HepG2 (cell line): Measurements from ENCODE around the gene LEPR. TPM values are rescaled to one million over a fixed set of nuclear protein-coding genes. Genes with fewer than 3 reads are reported as not detected.

Experiments
- ATAC-seq: fragments of 200-7000 bp; cut with Tn5 transposase; 3 replicates; pipeline ENCODE4 v1.9.1; 2020; ENCODE audit warnings: mild to moderate bottlenecking, moderate library complexity
- BruUV-seq: library from RNA; stranded (reverse); fragments of 400-500 nt; replicated peaks from 2 replicates; lab custom pipeline; 2021; lab: Mats Ljungman, UMichigan
- CTCF ChIA-PET: fragments of 300-600 bp; formaldehyde crosslinking; extraction: SDS; loops from one replicate; lab custom pipeline; 2021; ENCODE audit warnings: low total read pairs, inconsistent platforms, low intra/inter-chr PET ratio; lab: Yijun Ruan, JAX
- POLR2A ChIA-PET: fragments of 350-600 bp; sonication (Branson Sonifier 250); formaldehyde crosslinking; loops from one replicate; lab custom pipeline; 2020; ENCODE audit warnings: antibody characterized with exemption, inconsistent platforms; lab: Yijun Ruan, JAX
- DNase-seq: peaks from one replicate; pipeline ENCODE4 v3.0.0-alpha.2; 2015; ENCODE audit warnings: low spot score
- FAIRE-seq: peaks from 3 replicates; lab custom pipeline; 2011; peaks lifted over from hg19 to GRCh38; lab: Jason Lieb, UNC
- H2AFZ ChIP-seq: one replicate; pipeline ENCODE4 v1.6.1; 2011; ENCODE audit warnings: low read length, inconsistent platforms
- H3K27ac ChIP-seq: fragments of 300-600 bp; 3 replicates; pipeline ENCODE4 v1.8.0; 2011; ENCODE audit warnings: mixed run types, mild to moderate bottlenecking, mixed read lengths, low read length, inconsistent platforms; ENCODE audit not compliant: insufficient read depth; ENCODE audit errors: extremely low read length
- H3K27me3 ChIP-seq, 2 experiments: fragments of 200-600 bp in 1 of 2; 2 replicates in 1 of 2; 3 replicates in 1 of 2; pipeline versions ENCODE4 v1.6.0 to v1.8.0; 2011; ENCODE audit warnings: low read length in 2 of 2, mild to moderate bottlenecking in 2 of 2, moderate library complexity in 2 of 2, inconsistent platforms in 1 of 2; ENCODE audit not compliant: insufficient read depth in 2 of 2, control insufficient read depth in 1 of 2
- H3K36me3 ChIP-seq, 2 experiments: fragments of 200-600 bp in 1 of 2; replicated peaks in 1 of 2; 2 replicates in 1 of 2; 3 replicates in 1 of 2; pipeline versions ENCODE4 v1.5.1 to v1.8.0; 2011; ENCODE audit warnings: low read length in 2 of 2, inconsistent platforms in 1 of 2; ENCODE audit not compliant: insufficient read depth in 2 of 2, control insufficient read depth in 1 of 2
- H3K4me1 ChIP-seq: 2 replicates; pipeline ENCODE4 v1.5.1; 2012; ENCODE audit warnings: low read length, inconsistent platforms; ENCODE audit not compliant: insufficient read depth
- H3K4me2 ChIP-seq: 2 replicates; pipeline ENCODE4 v1.6.0; 2011; ENCODE audit warnings: low read depth, low read length, inconsistent platforms
- H3K4me3 ChIP-seq, 3 experiments: fragments of 200-600 bp in 1 of 3; sonication (generic), shearing (Covaris generic) in 1 of 3; replicated peaks in 1 of 3; 2 replicates each; pipeline ENCODE4 v1.5.1; 2011 to 2016; ENCODE audit warnings: low read length in 3 of 3, inconsistent platforms in 2 of 3, low read depth in 2 of 3, mild to moderate bottlenecking in 2 of 3, control low read depth in 1 of 3, mixed read lengths in 1 of 3; ENCODE audit not compliant: insufficient read depth in 1 of 3
- H3K79me2 ChIP-seq: one replicate; pipeline ENCODE4 v1.6.1; 2011; ENCODE audit warnings: low read length, inconsistent platforms; ENCODE audit not compliant: insufficient read depth
- H3K9ac ChIP-seq: 2 replicates; pipeline ENCODE4 v1.6.0; 2011; ENCODE audit warnings: mild to moderate bottlenecking, low read depth, low read length, inconsistent platforms; ENCODE audit not compliant: insufficient read depth
- H3K9me3 ChIP-seq: 2 replicates; pipeline ENCODE4 v1.5.1; 2012; ENCODE audit warnings: mild to moderate bottlenecking, low read length
- H4K20me1 ChIP-seq: 2 replicates; pipeline ENCODE4 v1.6.0; 2011; ENCODE audit warnings: inconsistent platforms, mild to moderate bottlenecking, low read length, moderate library complexity; ENCODE audit not compliant: insufficient read depth
- ERF ChIP-seq: IDR thresholded peaks from 2 replicates; pipeline ENCODE4 v1.6.1; 2018; ENCODE audit warnings: missing biosample characterization, missing genetic modification reagents
- ESRRA ChIP-seq: sonication (generic); formaldehyde crosslinking; IDR thresholded peaks from 2 replicates; pipeline ENCODE4 v1.5.1; 2020; ENCODE audit warnings: mild to moderate bottlenecking, low read depth, missing genetic modification reagents
- EZH2 ChIP-seq: conservative IDR thresholded peaks from 2 replicates; pipeline ENCODE4 v1.6.1; 2012; ENCODE audit warnings: mild to moderate bottlenecking, low read depth, low read length, moderate library complexity
- KDM6A ChIP-seq: IDR thresholded peaks from 2 replicates; pipeline ENCODE4 v1.6.1; 2016; ENCODE audit warnings: low read depth
- NBN ChIP-seq: fragments of 450-650 bp; conservative IDR thresholded peaks from 2 replicates; pipeline ENCODE4 v1.6.1; 2017
- NRL ChIP-seq: sonication (generic); formaldehyde crosslinking; IDR thresholded peaks from 2 replicates; pipeline ENCODE4 v1.5.0; 2020; ENCODE audit warnings: missing genetic modification reagents, mild to moderate bottlenecking, moderate library complexity, borderline replicate concordance
- RARG ChIP-seq: sonication (generic); formaldehyde crosslinking; IDR thresholded peaks from 2 replicates; pipeline ENCODE4 v1.4.0; 2020; ENCODE audit warnings: low read depth, mild to moderate bottlenecking, missing genetic modification reagents
- SMYD3 ChIP-seq: sonication (generic); formaldehyde crosslinking; IDR thresholded peaks from 2 replicates; pipeline ENCODE4 v1.8.1; 2023; ENCODE audit warnings: mild to moderate bottlenecking, missing genetic modification reagents
- SP5 ChIP-seq: IDR thresholded peaks from 2 replicates; pipeline ENCODE4 v1.6.1; 2016; ENCODE audit warnings: low read depth, borderline replicate concordance
- TCF7L2 ChIP-seq: IDR thresholded peaks from 2 replicates; pipeline ENCODE4 v1.6.1; 2011; ENCODE audit warnings: mild to moderate bottlenecking, low read depth, low read length, moderate library complexity
- ZEB1 ChIP-seq: IDR thresholded peaks from 2 replicates; pipeline ENCODE4 v1.6.1; 2012; ENCODE audit warnings: mild to moderate bottlenecking, low read depth, inconsistent platforms; ENCODE audit not compliant: insufficient replicate concordance
- ZNF10 ChIP-seq: sonication (generic); formaldehyde crosslinking; IDR thresholded peaks from 2 replicates; pipeline ENCODE4 v1.4.0; 2020; ENCODE audit warnings: mild to moderate bottlenecking, low read depth, missing genetic modification reagents, borderline replicate concordance
- ZNF30 ChIP-seq: sonication (generic); formaldehyde crosslinking; IDR thresholded peaks from 2 replicates; pipeline ENCODE4 v1.5.0; 2020; ENCODE audit warnings: mild to moderate bottlenecking, missing genetic modification reagents
- ZNF317 ChIP-seq: sonication (generic); formaldehyde crosslinking; IDR thresholded peaks from 2 replicates; pipeline ENCODE4 v1.5.0; 2020; ENCODE audit warnings: mild to moderate bottlenecking, missing genetic modification reagents
- ZNF724P ChIP-seq: sonication (generic); formaldehyde crosslinking; IDR thresholded peaks from 2 replicates; pipeline ENCODE4 v1.8.0; 2022; ENCODE audit warnings: missing genetic modification reagents, borderline replicate concordance
- ZSCAN22 ChIP-seq: sonication (generic); formaldehyde crosslinking; IDR thresholded peaks from 2 replicates; pipeline ENCODE4 v1.4.0; 2020; ENCODE audit warnings: mild to moderate bottlenecking, missing genetic modification reagents
- WGBS: methylation state at CpG from one replicate; pipeline ENCODE4 v1.1.6; 2017; ENCODE audit warnings: low lambda C conversion rate; 5-methylcytosine and 5-hydroxymethylcytosine counted together
- in situ Hi-C: cut with HindIII; loops from 2 replicates; pipeline ENCODE4 v1.10.0; 2017; ENCODE audit warnings: low pct_unique_long_range_greater_than_20kb; ENCODE audit not compliant: extremely low pct_ligation_motif_present
- intact Hi-C: fragments of 100-400 bp; cut with micrococcal nuclease; formaldehyde crosslinking; loops from one replicate; pipeline ENCODE4 v1.10.0; 2022; ENCODE audit not compliant: unreplicated experiment
- polyA plus RNA-seq, 8 experiments: library from polyadenylated mRNA; depleted of rRNA in 3 of 8; stranded (reverse) in 7 of 8; unstranded in 1 of 8; fragments of >200 nt; fragmentation: Illumina TruSeq in 4 of 8; extraction: Trizol in 4 of 8; gene quantifications; 2 replicates each; pipeline versions ENCODE4 v1.2.1 to v1.2.3, GENCODE V29; 2011 to 2016; ENCODE audit warnings: low read depth in 4 of 8, missing spikeins in 1 of 8, mixed read lengths in 1 of 8; ENCODE audit not compliant: insufficient read depth in 1 of 8
- total RNA-seq, 5 experiments: library from RNA; depleted of rRNA; stranded (reverse); fragments of >200 nt; fragmentation: Illumina TruSeq; extraction: Trizol; gene quantifications; 2 replicates each; pipeline ENCODE4 v1.2.3, GENCODE V29; 2016; ENCODE audit warnings: low read depth in 1 of 5
- TF ChIP-seq, protein P1 (sequence below): IDR thresholded peaks from 2 replicates; pipeline ENCODE4 v1.6.1; 2016; ENCODE audit warnings: missing compliant biosample characterization, missing genetic modification reagents, borderline replicate concordance
- TF ChIP-seq, protein P2 (sequence below), 2 experiments: fragments of 450-650 bp in 1 of 2; sonication (generic) in 1 of 2; formaldehyde crosslinking; IDR thresholded peaks; 2 replicates each; pipeline versions ENCODE4 v1.5.0 to v1.8.0; 2020 to 2022; ENCODE audit warnings: mild to moderate bottlenecking in 1 of 2, missing genetic modification reagents in 1 of 2
- TF ChIP-seq, protein P3 (sequence below): sonication (generic); formaldehyde crosslinking; IDR thresholded peaks from 2 replicates; pipeline ENCODE4 v1.4.0; 2020; ENCODE audit warnings: low read depth, mild to moderate bottlenecking, missing genetic modification reagents

LEPR gene
- total and polyA plus RNA-seq, 2 of the 13 experiments (the other 11 are each of a cell fraction or from before 2014, with no cell fraction given) = 0.60 to 1.7 TPM

DNA sequence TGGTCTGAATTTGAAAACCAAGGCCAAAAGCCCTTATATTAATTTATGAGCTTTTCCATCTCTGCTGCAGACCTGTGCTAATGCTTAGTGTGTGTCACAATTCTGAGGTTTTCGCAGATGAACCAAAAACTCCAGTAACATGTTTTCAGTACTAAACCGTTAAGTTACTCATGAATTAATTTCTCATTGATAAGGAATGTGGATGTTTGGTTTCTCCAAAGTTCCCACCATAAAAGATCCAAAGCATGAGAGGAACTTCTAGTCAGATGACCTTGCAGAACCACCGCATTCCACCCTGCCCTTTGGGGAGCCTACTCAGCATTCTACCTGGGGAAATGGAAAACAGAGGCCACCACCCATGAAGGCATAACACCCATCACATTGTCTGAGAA lies 7.5 kb upstream of the LEPR start:
- in situ Hi-C loops (loop anchor here (10.0 kb wide), 1 partner anchor 158 kb away; no protein-coding TSS in a partner anchor), intact Hi-C loops (no loop called here)
- CTCF ChIA-PET = no interaction called here
- Histone ChIP-seq H3K4me1 (peaks cover 20% of the 10 kb centered on the region), H3K9ac (no peak overlapping the region), H3K9me3 (no peaks in the 10 kb centered on the region), H3K36me3 (no peaks in the 10 kb centered on the region), H3K4me2 (no peak overlapping the region), H3K27me3 (no peaks in the 10 kb centered on the region), H3K4me3 (no peak overlapping the region), H3K79me2 (no peaks in the 10 kb centered on the region), H3K27ac (no peak overlapping the region), H2AFZ (no peak overlapping the region), H4K20me1 (no peaks in the 10 kb centered on the region)
- POLR2A ChIA-PET = no interaction called here
- FAIRE-seq (no peak), ATAC-seq (no peak), DNase-seq (no peak)
- TF ChIP-seq, protein P1, sequence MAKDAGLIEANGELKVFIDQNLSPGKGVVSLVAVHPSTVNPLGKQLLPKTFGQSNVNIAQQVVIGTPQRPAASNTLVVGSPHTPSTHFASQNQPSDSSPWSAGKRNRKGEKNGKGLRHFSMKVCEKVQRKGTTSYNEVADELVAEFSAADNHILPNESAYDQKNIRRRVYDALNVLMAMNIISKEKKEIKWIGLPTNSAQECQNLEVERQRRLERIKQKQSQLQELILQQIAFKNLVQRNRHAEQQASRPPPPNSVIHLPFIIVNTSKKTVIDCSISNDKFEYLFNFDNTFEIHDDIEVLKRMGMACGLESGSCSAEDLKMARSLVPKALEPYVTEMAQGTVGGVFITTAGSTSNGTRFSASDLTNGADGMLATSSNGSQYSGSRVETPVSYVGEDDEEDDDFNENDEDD (CRISPR knock-in tag) = no peak
- no peak for TF ChIP-seq TCF7L2
- no peak for TF ChIP-seq NRL
- TF ChIP-seq ZEB1 = no peak
- TF ChIP-seq KDM6A = no peak
- no peak for TF ChIP-seq SMYD3
- TF ChIP-seq, protein P2, sequence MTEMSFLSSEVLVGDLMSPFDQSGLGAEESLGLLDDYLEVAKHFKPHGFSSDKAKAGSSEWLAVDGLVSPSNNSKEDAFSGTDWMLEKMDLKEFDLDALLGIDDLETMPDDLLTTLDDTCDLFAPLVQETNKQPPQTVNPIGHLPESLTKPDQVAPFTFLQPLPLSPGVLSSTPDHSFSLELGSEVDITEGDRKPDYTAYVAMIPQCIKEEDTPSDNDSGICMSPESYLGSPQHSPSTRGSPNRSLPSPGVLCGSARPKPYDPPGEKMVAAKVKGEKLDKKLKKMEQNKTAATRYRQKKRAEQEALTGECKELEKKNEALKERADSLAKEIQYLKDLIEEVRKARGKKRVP (CRISPR knock-in tag; IDR thresholded peaks at IDR 0.05) = no peak
- TF ChIP-seq SP5 = no peak
- no peak for TF ChIP-seq EZH2
- TF ChIP-seq ZNF317 (CRISPR knock-in tag) = no peak
- TF ChIP-seq ZNF30 (CRISPR knock-in tag) = no peak
- no peak for TF ChIP-seq ZSCAN22 (CRISPR knock-in tag)
- no peak for TF ChIP-seq ZNF724P (CRISPR knock-in tag)
- TF ChIP-seq ZNF10 (CRISPR knock-in tag) = no peak
- TF ChIP-seq ESRRA (CRISPR knock-in tag) = no peak
- TF ChIP-seq, protein P3, sequence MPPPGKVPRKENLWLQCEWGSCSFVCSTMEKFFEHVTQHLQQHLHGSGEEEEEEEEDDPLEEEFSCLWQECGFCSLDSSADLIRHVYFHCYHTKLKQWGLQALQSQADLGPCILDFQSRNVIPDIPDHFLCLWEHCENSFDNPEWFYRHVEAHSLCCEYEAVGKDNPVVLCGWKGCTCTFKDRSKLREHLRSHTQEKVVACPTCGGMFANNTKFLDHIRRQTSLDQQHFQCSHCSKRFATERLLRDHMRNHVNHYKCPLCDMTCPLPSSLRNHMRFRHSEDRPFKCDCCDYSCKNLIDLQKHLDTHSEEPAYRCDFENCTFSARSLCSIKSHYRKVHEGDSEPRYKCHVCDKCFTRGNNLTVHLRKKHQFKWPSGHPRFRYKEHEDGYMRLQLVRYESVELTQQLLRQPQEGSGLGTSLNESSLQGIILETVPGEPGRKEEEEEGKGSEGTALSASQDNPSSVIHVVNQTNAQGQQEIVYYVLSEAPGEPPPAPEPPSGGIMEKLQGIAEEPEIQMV = no peak
- TF ChIP-seq RARG = no peak
- no peak for TF ChIP-seq NBN
- no peak for TF ChIP-seq ERF (CRISPR knock-in tag)
- no TSS peak for BruUV-seq
- 91% methylated on average over 3 of the region's 3 CpGs for WGBS
